LNCaP clone FGC (cell line): ENCODE results near the gene EPHB1.

Experiments used
- DNase-seq: peaks from one replicate; pipeline ENCODE4 v3.0.0-alpha.2; 2011; ENCODE audit warnings: low read depth
- H3K4me3 ChIP-seq: 2 replicates; pipeline ENCODE4 v1.5.1; 2011; ENCODE audit warnings: mild to moderate bottlenecking, low read depth, low read length, control low read depth
- CTCF ChIP-seq: IDR thresholded peaks from 2 replicates; pipeline ENCODE4 v1.5.1; 2012; ENCODE audit warnings: mild to moderate bottlenecking; ENCODE audit not compliant: control insufficient read depth, insufficient read depth; ENCODE audit errors: extremely low read depth

EPHB1 gene

GRCh38 chr3:135263331-135263730 lies 468.3 kb downstream of the EPHB1 start:
- TF ChIP-seq CTCF, result no peak
- H3K4me3 ChIP-seq, result no peak overlapping the region
- DNase-seq, result no peak

- no peak for TF ChIP-seq CTCF
- no peak for DNase-seq
- H3K4me3 ChIP-seq, result no peak overlapping the region
These were observed 472.4 kb downstream of the EPHB1 start for GRCh38 chr3:135267487-135267886.

DNA sequence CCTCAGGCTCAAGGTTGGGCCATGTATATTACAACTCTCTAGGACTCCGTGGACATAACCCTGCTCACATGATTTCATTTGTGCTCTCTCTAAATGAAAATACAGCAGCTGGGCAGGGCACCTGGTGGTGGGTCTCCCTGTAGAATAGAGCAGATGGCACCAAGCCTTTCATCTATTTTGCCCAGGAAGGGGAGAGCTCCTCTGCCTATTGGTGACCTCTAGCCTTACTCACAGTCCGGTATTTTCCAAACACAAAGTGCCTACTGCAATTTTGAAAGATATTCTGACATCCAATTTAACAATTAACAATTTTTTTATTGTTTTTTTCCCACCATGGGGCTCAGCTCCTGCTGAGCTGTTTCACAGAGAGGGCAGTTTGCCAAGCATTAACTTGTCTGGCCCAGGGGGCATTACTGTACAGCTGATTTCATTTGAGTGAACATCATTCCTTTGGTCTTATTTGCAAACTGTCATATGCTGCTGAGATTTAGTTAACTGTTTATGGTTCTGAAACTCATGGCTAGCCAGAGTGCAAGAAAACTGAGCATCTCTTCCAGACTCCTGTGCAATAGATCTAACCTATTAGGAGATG lies 474.0 kb downstream of the EPHB1 start:
- no peak overlapping the region for H3K4me3 ChIP-seq
- no peak for TF ChIP-seq CTCF
- DNase-seq, result no peak

- no peak for TF ChIP-seq CTCF
- DNase-seq, result no peak
These were observed 476.3 kb downstream of the EPHB1 start for GRCh38 chr3:135271177-135272025.

DNA sequence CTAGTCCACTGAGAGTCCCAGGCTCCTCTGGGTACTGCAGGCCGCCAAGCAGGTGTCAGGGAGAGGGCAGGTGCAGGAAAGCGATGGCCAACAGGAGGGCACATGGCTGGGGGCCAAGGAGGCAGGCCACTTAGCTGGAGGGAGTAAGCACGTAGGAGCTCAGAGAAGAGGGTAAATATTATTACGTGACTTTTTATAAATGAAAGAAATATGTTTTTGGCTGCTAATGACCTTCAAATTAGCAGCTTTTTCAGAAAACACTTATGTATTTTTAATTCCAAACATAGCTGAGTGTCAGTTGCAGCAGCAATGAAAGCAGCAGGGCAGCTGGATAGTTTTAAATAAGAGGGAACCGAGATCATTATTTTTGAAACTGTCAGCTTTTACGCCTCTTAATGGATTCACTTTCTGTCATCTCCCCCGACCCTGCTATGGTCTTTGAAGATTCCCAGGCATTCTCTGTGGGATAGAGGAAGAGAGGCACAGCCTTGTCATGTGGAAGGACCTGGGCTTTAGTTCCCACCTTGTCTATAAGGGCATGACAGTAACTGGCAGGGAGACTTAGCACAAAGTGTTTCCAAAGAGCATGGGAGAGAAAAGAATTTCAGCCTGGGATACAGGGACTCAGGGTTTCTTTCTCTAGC lies 477.1 kb downstream of the EPHB1 start:
- H3K4me3 ChIP-seq, result no peak overlapping the region
- DNase-seq, result no peak
- no peak for TF ChIP-seq CTCF

More at GRCh38 chr3:135271177-135272025, 476.3 kb downstream of the EPHB1 start:
- no peak overlapping the region for H3K4me3 ChIP-seq

DNA sequence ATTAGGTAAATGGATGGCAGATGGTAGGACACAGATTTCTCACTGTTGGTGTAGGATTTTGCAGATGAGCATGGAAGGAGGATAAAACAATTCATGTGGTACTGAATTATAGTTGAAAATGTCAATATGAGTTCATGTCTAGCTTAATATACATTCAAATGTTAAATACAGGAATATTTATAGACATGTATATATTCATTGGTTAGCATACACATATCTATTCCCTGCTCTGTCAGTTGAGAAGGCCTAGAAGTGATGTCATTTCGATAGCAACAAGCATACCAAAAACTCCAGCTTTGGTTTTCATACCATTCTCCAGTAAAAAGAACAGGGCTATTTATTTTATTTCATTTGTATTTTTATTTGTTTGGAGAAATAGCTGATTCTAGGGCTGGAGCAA lies 497.1 kb downstream of the EPHB1 start:
- TF ChIP-seq CTCF, result no peak
- DNase-seq, result no peak
- H3K4me3 ChIP-seq, result no peak overlapping the region
